RPMI7951 (cell line): ENCODE results near the gene SLC25A45. TPM values are rescaled to one million over a fixed set of nuclear protein-coding genes. Genes with fewer than 3 reads are reported as not detected.

Source experiments
- DNase-seq: peaks from one replicate; pipeline ENCODE4 v3.0.0-alpha.2; 2012; ENCODE audit warnings: low read depth
- total RNA-seq: library from RNA; depleted of rRNA; stranded (reverse); fragments of >200 nt; shearing (Covaris generic); gene quantifications from 2 replicates; pipeline ENCODE4 v1.2.3, GENCODE V29; 2014; rRNA removed

Gene SLC25A45
- 0.48 and 0.68 TPM in 2 replicates for total RNA-seq

GRCh38 chr11:65382033-65382803 is at the start of gene SLC25A45:
Gene SLC25A45 (minus strand): TSS chr11:65382646. CDS start chr11:65381951, 695 bp downstream.
- DNase-seq, result peak; percentile 99

GRCh38 chr11:65431451-65432099 is 49.1 kb upstream of the SLC25A45 start:
- no peak for DNase-seq

- DNase-seq, result no peak
Observed at GRCh38 chr11:65430406-65431217, 48.2 kb upstream of the SLC25A45 start.

GRCh38 chr11:65429724-65430405 is 47.4 kb upstream of the SLC25A45 start:
- DNase-seq, result peak; percentile 67

GRCh38 chr11:65429068-65429681 is 46.7 kb upstream of the SLC25A45 start:
- peak; percentile 61 for DNase-seq

GRCh38 chr11:65428578-65429067 is 46.2 kb upstream of the SLC25A45 start:
- DNase-seq, result no peak

- DNase-seq, result peak; percentile 72
Observed at GRCh38 chr11:65427691-65428577, 45.5 kb upstream of the SLC25A45 start.

GRCh38 chr11:65426839-65427690 is 44.6 kb upstream of the SLC25A45 start:
- DNase-seq, result peak; percentile 63

GRCh38 chr11:65425971-65426838 is 43.8 kb upstream of the SLC25A45 start:
- DNase-seq, result peak; percentile 88

- peak; percentile 78 for DNase-seq
Observed at GRCh38 chr11:65425105-65425970, 42.9 kb upstream of the SLC25A45 start.

GRCh38 chr11:65424205-65425104 is 42.0 kb upstream of the SLC25A45 start:
- DNase-seq, result no peak

- no peak for DNase-seq
Observed at GRCh38 chr11:65423516-65424204, 41.2 kb upstream of the SLC25A45 start.

- peak; percentile 96 for DNase-seq
Observed at GRCh38 chr11:65422633-65423515, 40.4 kb upstream of the SLC25A45 start, which contains the start of gene NEAT1. Gene NEAT1 (plus strand): TSS chr11:65422798.
